ENCODE data around the gene ATP8A2. TPM values are rescaled to one million over a fixed set of nuclear protein-coding genes. Genes with fewer than 3 reads are reported as not detected.

ATP8A2 gene
- total and polyA plus RNA-seq, 9 of the 15 experiments (the other 6 are each of a cell fraction or from before 2014, with no cell fraction given): under 0.01 to 0.33 (median 0.06) TPM; not detected in 4

DNA sequence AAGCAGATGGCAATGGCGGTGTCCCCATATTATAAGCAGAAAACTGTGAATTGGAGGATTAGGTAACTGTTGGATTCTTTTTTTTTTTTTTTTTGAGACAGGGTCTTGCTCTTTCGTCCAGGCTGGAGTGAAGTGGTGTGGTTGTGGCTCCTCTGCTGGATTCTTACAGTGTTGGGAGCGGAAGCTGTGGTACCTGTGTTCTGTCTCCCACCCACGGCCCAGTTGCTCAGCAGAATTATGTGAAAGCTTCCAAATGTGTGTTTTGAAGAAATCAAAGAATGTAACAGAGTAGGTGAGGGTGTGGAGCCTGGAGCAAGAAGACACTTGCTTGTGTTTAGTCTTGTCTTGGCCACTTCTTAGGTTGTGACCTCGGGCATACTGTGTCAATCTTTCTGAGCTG lies 384.5 kb downstream of the ATP8A2 start:
- H3K9me1 ChIP-seq (ENCODE audit: control insufficient read depth, insufficient read depth, low read length): no peaks in the 10 kb centered on the region
- H3K9me3 ChIP-seq (replicated peaks; ENCODE audit: control insufficient read depth, insufficient read depth, low read depth, low read length): no peaks in the 10 kb centered on the region
- intact Hi-C loops (cut with micrococcal nuclease): no loop called here
- ChIA-PET CTCF (ENCODE audit: low intra/inter-chr PET ratio) (no interaction called here), POLR2A (interaction anchor here (0.7 kb wide), 1 partner anchor 9 kb away, joined by 3 read pairs; no protein-coding TSS in a partner anchor)
- H3K4me2 ChIP-seq (ENCODE audit: insufficient read depth, low read length): no peak overlapping the region
- WGBS (ENCODE audit: insufficient coverage, low coverage, missing lambda C conversion rate): 0% methylated on average over 4 of the region's 5 CpGs
- DNase-seq (ENCODE audit: extremely low read depth in 1 of 4, low spot score in 3 of 4) (no peak), FAIRE-seq (no peak), ATAC-seq (no peak)
- TF ChIP-seq SAP30 (IDR thresholded peaks at IDR 0.05; ENCODE audit: borderline replicate concordance, insufficient read depth, low read depth, low read length, poor library complexity, severe bottlenecking) (no peak), FOXK1 (CRISPR knock-in tag; IDR thresholded peaks at IDR 0.05; ENCODE audit: borderline replicate concordance) (no peak), FOS (IDR thresholded peaks at IDR 0.05; ENCODE audit: extremely low read depth, insufficient read length) (no peak), ZNF408 (CRISPR knock-in tag; IDR thresholded peaks at IDR 0.05; ENCODE audit: low read depth) (no peak), POLR2AphosphoS2 (IDR thresholded peaks at IDR 0.05; ENCODE audit: low read length) (no peak), NFRKB (IDR thresholded peaks at IDR 0.05; ENCODE audit: low read depth) (no peak), ZKSCAN1 (IDR thresholded peaks at IDR 0.05; ENCODE audit: low read depth, low read length) (no peak), ILK (tag; IDR thresholded peaks at IDR 0.05; ENCODE audit: borderline replicate concordance, low read depth) (no peak), KLF1 (tag; IDR thresholded peaks at IDR 0.05) (no peak), ZBTB17 (CRISPR knock-in tag; IDR thresholded peaks at IDR 0.05) (no peak), ZNF561 (CRISPR knock-in tag; conservative IDR thresholded peaks at IDR 0.05) (no peak), ERF (CRISPR knock-in tag; IDR thresholded peaks at IDR 0.05) (no peak), SMARCE1 (IDR thresholded peaks at IDR 0.05) (no peak)
- TF ChIP-seq, protein P1, sequence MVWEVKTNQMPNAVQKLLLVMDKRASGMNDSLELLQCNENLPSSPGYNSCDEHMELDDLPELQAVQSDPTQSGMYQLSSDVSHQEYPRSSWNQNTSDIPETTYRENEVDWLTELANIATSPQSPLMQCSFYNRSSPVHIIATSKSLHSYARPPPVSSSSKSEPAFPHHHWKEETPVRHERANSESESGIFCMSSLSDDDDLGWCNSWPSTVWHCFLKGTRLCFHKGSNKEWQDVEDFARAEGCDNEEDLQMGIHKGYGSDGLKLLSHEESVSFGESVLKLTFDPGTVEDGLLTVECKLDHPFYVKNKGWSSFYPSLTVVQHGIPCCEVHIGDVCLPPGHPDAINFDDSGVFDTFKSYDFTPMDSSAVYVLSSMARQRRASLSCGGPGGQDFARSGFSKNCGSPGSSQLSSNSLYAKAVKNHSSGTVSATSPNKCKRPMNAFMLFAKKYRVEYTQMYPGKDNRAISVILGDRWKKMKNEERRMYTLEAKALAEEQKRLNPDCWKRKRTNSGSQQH (CRISPR knock-in tag; IDR thresholded peaks at IDR 0.05): no peak
- no peaks in the 10 kb centered on the region for H3K36me3 ChIP-seq (ENCODE audit: control insufficient read depth, insufficient read depth, low read length)
- H3K4me1 ChIP-seq (replicated peaks in 1 of 2; ENCODE audit: control insufficient read depth in 2 of 2, insufficient read depth in 2 of 2, low read length in 2 of 2): no peaks in the 10 kb centered on the region
- H3K27me3 ChIP-seq (ENCODE audit: control insufficient read depth in 2 of 2, insufficient read depth in 2 of 2, low read length in 2 of 2): no peaks in the 10 kb centered on the region; a peak in 2 of 5 replicates
- H3K4me3 ChIP-seq: no peak overlapping the region
- H4K20me1 ChIP-seq (replicated peaks; ENCODE audit: control insufficient read depth, insufficient read depth, low read length): no peaks in the 10 kb centered on the region
- H3K27ac ChIP-seq (ENCODE audit: extremely low read depth, low read depth, low read length): no peak overlapping the region
- BruUV-seq (replicated peaks): no TSS peak
- H2AFZ ChIP-seq (ENCODE audit: low read depth, low read length): no peak overlapping the region
- no peak overlapping the region for H3K9ac ChIP-seq (ENCODE audit: insufficient read depth in 1 of 2, low read depth in 2 of 2, low read length in 2 of 2)
- in situ Hi-C loops (cut with MboI): no loop called here
- no peaks in the 10 kb centered on the region for H3K79me2 ChIP-seq (ENCODE audit: control insufficient read depth, insufficient read depth, low read length)

Measured in K562 (cell line).